Sigmoid colon (tissue), 4 donors: Measurements from ENCODE around the gene ZFAND3.

Experiments used
- POLR2AphosphoS5 ChIP-seq, 4 donors: sonication (generic); formaldehyde crosslinking; IDR thresholded peaks; one replicate each; pipeline ENCODE4 v1.6.1; 2017; ENCODE audit warnings: antibody characterized with exemption in 4 of 4
- TF ChIP-seq, protein P1 (sequence below), 4 experiments: fragments of 450-650 bp in 3 of 4; fragments of 200-600 bp in 1 of 4; IDR thresholded peaks; one replicate each; pipeline ENCODE4 v1.5.1; 2016 to 2019; ENCODE audit warnings: antibody characterized with exemption in 4 of 4, mild to moderate bottlenecking in 3 of 4, moderate library complexity in 2 of 4

GRCh38 chr6:37792457-37793033 is 27.0 kb upstream of the ZFAND3 start:
- no peak for TF ChIP-seq POLR2AphosphoS5 (IDR thresholded peaks at IDR 0.05)
- TF ChIP-seq, protein P1, sequence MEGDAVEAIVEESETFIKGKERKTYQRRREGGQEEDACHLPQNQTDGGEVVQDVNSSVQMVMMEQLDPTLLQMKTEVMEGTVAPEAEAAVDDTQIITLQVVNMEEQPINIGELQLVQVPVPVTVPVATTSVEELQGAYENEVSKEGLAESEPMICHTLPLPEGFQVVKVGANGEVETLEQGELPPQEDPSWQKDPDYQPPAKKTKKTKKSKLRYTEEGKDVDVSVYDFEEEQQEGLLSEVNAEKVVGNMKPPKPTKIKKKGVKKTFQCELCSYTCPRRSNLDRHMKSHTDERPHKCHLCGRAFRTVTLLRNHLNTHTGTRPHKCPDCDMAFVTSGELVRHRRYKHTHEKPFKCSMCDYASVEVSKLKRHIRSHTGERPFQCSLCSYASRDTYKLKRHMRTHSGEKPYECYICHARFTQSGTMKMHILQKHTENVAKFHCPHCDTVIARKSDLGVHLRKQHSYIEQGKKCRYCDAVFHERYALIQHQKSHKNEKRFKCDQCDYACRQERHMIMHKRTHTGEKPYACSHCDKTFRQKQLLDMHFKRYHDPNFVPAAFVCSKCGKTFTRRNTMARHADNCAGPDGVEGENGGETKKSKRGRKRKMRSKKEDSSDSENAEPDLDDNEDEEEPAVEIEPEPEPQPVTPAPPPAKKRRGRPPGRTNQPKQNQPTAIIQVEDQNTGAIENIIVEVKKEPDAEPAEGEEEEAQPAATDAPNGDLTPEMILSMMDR (IDR thresholded peaks at IDR 0.05): no peak
